ENCODE data around the gene WDR20.

WDR20 gene

GRCh38 chr14:102213470-102213869 lies 73.8 kb downstream of the WDR20 start:
- no peaks in the 10 kb centered on the region for H3K9me3 ChIP-seq
- no peaks in the 10 kb centered on the region for H3K27me3 ChIP-seq (ENCODE audit: low read depth)
- DNase-seq (ENCODE audit: low spot score in 2 of 2) = no peak
- H3K4me3 ChIP-seq = no peak overlapping the region
- H3K36me3 ChIP-seq (replicated peaks) = peaks cover 18% of the 10 kb centered on the region
- no peaks in the 10 kb centered on the region for H3K4me1 ChIP-seq
- in situ Hi-C loops (cut with MboI; ENCODE audit: low sequenced_read_pairs) = no loop called here

- no peak for DNase-seq (ENCODE audit: low spot score in 2 of 2)
- H3K4me1 ChIP-seq = no peaks in the 10 kb centered on the region
- H3K27me3 ChIP-seq (ENCODE audit: low read depth) = no peaks in the 10 kb centered on the region
- in situ Hi-C loops (cut with MboI; ENCODE audit: low sequenced_read_pairs) = no loop called here
- H3K4me3 ChIP-seq = no peak overlapping the region
- no peaks in the 10 kb centered on the region for H3K9me3 ChIP-seq
- H3K36me3 ChIP-seq (replicated peaks) = peaks cover 11% of the 10 kb centered on the region
Measured at GRCh38 chr14:102213984-102214658, 74.4 kb downstream of the WDR20 start.

- Histone ChIP-seq H3K4me3 (no peak overlapping the region), H3K27me3 (ENCODE audit: low read depth) (no peaks in the 10 kb centered on the region), H3K36me3 (replicated peaks) (peaks cover 4% of the 10 kb centered on the region; the same call in 1 of the 2 replicates), H3K9me3 (no peaks in the 10 kb centered on the region), H3K4me1 (no peaks in the 10 kb centered on the region)
- in situ Hi-C loops (cut with MboI; ENCODE audit: low sequenced_read_pairs) = no loop called here
- no peak for DNase-seq (ENCODE audit: low spot score in 2 of 2)
Measured at GRCh38 chr14:102215071-102215470, 75.4 kb downstream of the WDR20 start.

- Histone ChIP-seq H3K36me3 (replicated peaks) (peaks cover 4% of the 10 kb centered on the region; the same call in 1 of the 2 replicates), H3K9me3 (no peaks in the 10 kb centered on the region), H3K27me3 (ENCODE audit: low read depth) (no peaks in the 10 kb centered on the region), H3K4me3 (no peak overlapping the region), H3K4me1 (no peaks in the 10 kb centered on the region)
- in situ Hi-C loops (cut with MboI; ENCODE audit: low sequenced_read_pairs) = no loop called here
- no peak for DNase-seq (ENCODE audit: low spot score in 2 of 2)
Measured at GRCh38 chr14:102215576-102216250, 76.0 kb downstream of the WDR20 start.

- no peaks in the 10 kb centered on the region for H3K27me3 ChIP-seq (ENCODE audit: low read depth)
- H3K9me3 ChIP-seq = no peaks in the 10 kb centered on the region
- H3K4me3 ChIP-seq = no peak overlapping the region
- in situ Hi-C loops (cut with MboI; ENCODE audit: low sequenced_read_pairs) = no loop called here
- no peaks in the 10 kb centered on the region for H3K4me1 ChIP-seq
- peaks cover 1% of the 10 kb centered on the region for H3K36me3 ChIP-seq (replicated peaks)
- no peak for DNase-seq (ENCODE audit: low spot score in 2 of 2)
Measured at GRCh38 chr14:102217399-102217798, 77.7 kb downstream of the WDR20 start.

- DNase-seq (ENCODE audit: low spot score in 2 of 2) = no peak
- peaks cover 2% of the 10 kb centered on the region for H3K36me3 ChIP-seq (replicated peaks)
- no peaks in the 10 kb centered on the region for H3K27me3 ChIP-seq (ENCODE audit: low read depth)
- H3K4me1 ChIP-seq = no peaks in the 10 kb centered on the region
- in situ Hi-C loops (cut with MboI; ENCODE audit: low sequenced_read_pairs) = no loop called here
- no peak overlapping the region for H3K4me3 ChIP-seq
- no peaks in the 10 kb centered on the region for H3K9me3 ChIP-seq
Measured at GRCh38 chr14:102217987-102218421, 78.3 kb downstream of the WDR20 start.

- H3K4me1 ChIP-seq = no peaks in the 10 kb centered on the region
- peaks cover 7% of the 10 kb centered on the region for H3K36me3 ChIP-seq (replicated peaks)
- H3K27me3 ChIP-seq (ENCODE audit: low read depth) = no peaks in the 10 kb centered on the region
- H3K9me3 ChIP-seq = no peaks in the 10 kb centered on the region
- no peak for DNase-seq (ENCODE audit: low spot score in 2 of 2)
- no peak overlapping the region for H3K4me3 ChIP-seq
- in situ Hi-C loops (cut with MboI; ENCODE audit: low sequenced_read_pairs) = no loop called here
Measured at GRCh38 chr14:102218688-102219087, 79.0 kb downstream of the WDR20 start.

- H3K4me3 ChIP-seq = no peak overlapping the region
- in situ Hi-C loops (cut with MboI; ENCODE audit: low sequenced_read_pairs) = no loop called here
- no peak for DNase-seq (ENCODE audit: low spot score in 2 of 2)
- no peaks in the 10 kb centered on the region for H3K4me1 ChIP-seq
- H3K36me3 ChIP-seq (replicated peaks) = peaks cover 7% of the 10 kb centered on the region
- H3K27me3 ChIP-seq (ENCODE audit: low read depth) = no peaks in the 10 kb centered on the region
- H3K9me3 ChIP-seq = no peaks in the 10 kb centered on the region
Measured at GRCh38 chr14:102219316-102219715, 79.6 kb downstream of the WDR20 start.

- Histone ChIP-seq H3K36me3 (replicated peaks) (peaks cover 7% of the 10 kb centered on the region), H3K4me3 (no peak overlapping the region), H3K4me1 (no peaks in the 10 kb centered on the region), H3K9me3 (no peaks in the 10 kb centered on the region), H3K27me3 (ENCODE audit: low read depth) (no peaks in the 10 kb centered on the region)
- DNase-seq (ENCODE audit: low spot score in 2 of 2) = no peak
- in situ Hi-C loops (cut with MboI; ENCODE audit: low sequenced_read_pairs) = no loop called here
Measured at GRCh38 chr14:102220031-102220430, 80.3 kb downstream of the WDR20 start.

- DNase-seq (ENCODE audit: low spot score in 2 of 2) = no peak
- Histone ChIP-seq H3K27me3 (ENCODE audit: low read depth) (no peaks in the 10 kb centered on the region), H3K36me3 (replicated peaks) (peaks cover 7% of the 10 kb centered on the region; the same call in 1 of the 2 replicates), H3K4me1 (no peaks in the 10 kb centered on the region), H3K4me3 (no peak overlapping the region), H3K9me3 (no peaks in the 10 kb centered on the region)
- in situ Hi-C loops (cut with MboI; ENCODE audit: low sequenced_read_pairs) = no loop called here
Measured at GRCh38 chr14:102221026-102221425, 81.3 kb downstream of the WDR20 start.

GRCh38 chr14:102222009-102222575 lies 82.4 kb downstream of the WDR20 start:
- H3K36me3 ChIP-seq (replicated peaks) = peaks cover 7% of the 10 kb centered on the region; the same call in 1 of the 2 replicates
- H3K4me3 ChIP-seq = no peak overlapping the region
- in situ Hi-C loops (cut with MboI; ENCODE audit: low sequenced_read_pairs) = no loop called here
- DNase-seq (ENCODE audit: low spot score in 2 of 2) = no peak
- H3K27me3 ChIP-seq (ENCODE audit: low read depth) = no peaks in the 10 kb centered on the region
- H3K9me3 ChIP-seq = no peaks in the 10 kb centered on the region
- H3K4me1 ChIP-seq = no peaks in the 10 kb centered on the region

GRCh38 chr14:102222751-102223150 lies 83.1 kb downstream of the WDR20 start:
- Histone ChIP-seq H3K4me1 (no peaks in the 10 kb centered on the region), H3K27me3 (ENCODE audit: low read depth) (no peaks in the 10 kb centered on the region), H3K36me3 (replicated peaks) (peaks cover 7% of the 10 kb centered on the region; the same call in 1 of the 2 replicates), H3K9me3 (no peaks in the 10 kb centered on the region), H3K4me3 (no peak overlapping the region)
- DNase-seq (ENCODE audit: low spot score in 2 of 2) = no peak
- in situ Hi-C loops (cut with MboI; ENCODE audit: low sequenced_read_pairs) = no loop called here

GRCh38 chr14:102223682-102224081 lies 84.0 kb downstream of the WDR20 start:
- DNase-seq (ENCODE audit: low spot score in 2 of 2) = no peak

GRCh38 chr14:102225386-102225785 lies 85.7 kb downstream of the WDR20 start:
- Histone ChIP-seq H3K36me3 (replicated peaks) (peaks cover 7% of the 10 kb centered on the region; the same call in 1 of the 2 replicates), H3K4me1 (no peaks in the 10 kb centered on the region), H3K4me3 (no peak overlapping the region), H3K27me3 (ENCODE audit: low read depth) (no peaks in the 10 kb centered on the region), H3K9me3 (no peaks in the 10 kb centered on the region)
- in situ Hi-C loops (cut with MboI; ENCODE audit: low sequenced_read_pairs) = no loop called here
- no peak for DNase-seq (ENCODE audit: low spot score in 2 of 2)

More at GRCh38 chr14:102223682-102224081, 84.0 kb downstream of the WDR20 start:
- Histone ChIP-seq H3K27me3 (ENCODE audit: low read depth) (no peaks in the 10 kb centered on the region), H3K4me1 (no peaks in the 10 kb centered on the region), H3K4me3 (no peak overlapping the region), H3K36me3 (replicated peaks) (peaks cover 7% of the 10 kb centered on the region; the same call in 1 of the 2 replicates), H3K9me3 (no peaks in the 10 kb centered on the region)
- in situ Hi-C loops (cut with MboI; ENCODE audit: low sequenced_read_pairs) = no loop called here
